H1 (cell line): Measurements from ENCODE around the gene SGSH. TPM values are rescaled to one million over a fixed set of nuclear protein-coding genes. Genes with fewer than 3 reads are reported as not detected.

ENCODE experiments used
- CTCF ChIA-PET: fragments of 300-600 bp; sonication (Branson Sonifier 250); formaldehyde crosslinking; loops from one replicate; lab custom pipeline; 2021; ENCODE audit not compliant: partially characterized antibody; lab: Charles Lee
- POLR2A ChIA-PET: fragments of 300-600 bp; sonication (Branson Sonifier 250); formaldehyde crosslinking; loops from one replicate; lab custom pipeline; 2021; ENCODE audit warnings: inconsistent platforms; ENCODE audit not compliant: partially characterized antibody; lab: Charles Lee
- DNase-seq, 2 experiments: peaks; one replicate each; pipeline versions ENCODE4 v3.0.0 to v3.0.0-alpha.2; 2010 to 2022; ENCODE audit warnings: low spot score in 2 of 2, low read depth in 1 of 2, mixed read lengths in 1 of 2
- FAIRE-seq: peaks from 2 replicates; lab custom pipeline; 2011; peaks lifted over from hg19 to GRCh38; lab: Jason Lieb, UNC
- H2AFZ ChIP-seq: 2 replicates; pipeline ENCODE4 v1.8.1; 2012; ENCODE audit warnings: low read length, inconsistent platforms
- H2AK5ac ChIP-seq: 2 replicates; pipeline ENCODE4 v1.6.1; 2013; ENCODE audit warnings: low read depth, low read length
- H2BK120ac ChIP-seq: replicated peaks from 2 replicates; pipeline ENCODE3; 2013; ENCODE audit warnings: low read depth, low read length, inconsistent platforms
- H2BK12ac ChIP-seq: 2 replicates; pipeline ENCODE4 v1.6.1; 2013; ENCODE audit warnings: low read depth, low read length
- H2BK15ac ChIP-seq: 2 replicates; pipeline ENCODE4 v1.6.1; 2013; ENCODE audit warnings: low read length
- H2BK20ac ChIP-seq: 2 replicates; pipeline ENCODE4 v1.6.1; 2013; ENCODE audit warnings: low read length
- H2BK5ac ChIP-seq: 2 replicates; pipeline ENCODE4 v1.6.1; 2013; ENCODE audit warnings: low read depth, low read length
- H3K14ac ChIP-seq: 2 replicates; pipeline ENCODE4 v1.6.1; 2013; ENCODE audit warnings: inconsistent platforms; ENCODE audit not compliant: insufficient read length
- H3K18ac ChIP-seq: 2 replicates; pipeline ENCODE4 v1.6.1; 2013; ENCODE audit warnings: low read length; ENCODE audit errors: extremely low read depth
- H3K23ac ChIP-seq: 2 replicates; pipeline ENCODE4 v1.6.1; 2013; ENCODE audit warnings: inconsistent platforms; ENCODE audit not compliant: insufficient read length
- H3K23me2 ChIP-seq: 2 replicates; pipeline ENCODE4 v1.6.1; 2013; ENCODE audit warnings: low read depth, low read length
- H3K27ac ChIP-seq: 2 replicates; pipeline ENCODE4 v1.6.1; 2011; ENCODE audit warnings: low read depth, low read length, inconsistent platforms
- H3K27me3 ChIP-seq, 4 experiments: replicated peaks in 1 of 4; 1 replicate in 1 of 4; 2 replicates in 3 of 4; pipeline versions ENCODE4 v1.6.1 to v1.8.1; 2011 to 2013; ENCODE audit warnings: low read length in 3 of 4, mild to moderate bottlenecking in 3 of 4, inconsistent platforms in 2 of 4, mixed read lengths in 2 of 4, moderate library complexity in 1 of 4; ENCODE audit not compliant: control insufficient read depth in 3 of 4, insufficient read depth in 3 of 4; ENCODE audit errors: extremely low read depth in 1 of 4
- H3K36me3 ChIP-seq, 4 experiments: 2 replicates each; pipeline versions ENCODE4 v1.6.1 to v1.8.1; 2011 to 2013; ENCODE audit warnings: mild to moderate bottlenecking in 4 of 4, low read length in 3 of 4, moderate library complexity in 2 of 4, control low read depth in 1 of 4, inconsistent platforms in 1 of 4; ENCODE audit not compliant: insufficient read depth in 4 of 4, control insufficient read depth in 2 of 4
- H3K4ac ChIP-seq: replicated peaks from 2 replicates; pipeline ENCODE3; 2013; ENCODE audit warnings: low read length, low read depth, mixed read lengths, inconsistent platforms; ENCODE audit not compliant: insufficient read length
- H3K4me1 ChIP-seq, 4 experiments: replicated peaks in 1 of 4; 1 replicate in 1 of 4; 2 replicates in 3 of 4; pipeline versions ENCODE4 v1.6.1 to v1.8.1; 2011 to 2013; ENCODE audit warnings: low read length in 3 of 4, inconsistent platforms in 2 of 4, mixed read lengths in 1 of 4; ENCODE audit not compliant: insufficient read depth in 4 of 4, control insufficient read depth in 3 of 4
- H3K4me2 ChIP-seq, 2 experiments: 2 replicates each; pipeline versions ENCODE4 v1.6.1 to v1.8.1; 2011 to 2013; ENCODE audit warnings: low read depth in 2 of 2, low read length in 2 of 2, control low read depth in 1 of 2, inconsistent platforms in 1 of 2, mild to moderate bottlenecking in 1 of 2; ENCODE audit not compliant: insufficient read depth in 1 of 2
- H3K4me3 ChIP-seq, 4 experiments: fragments of 200-600, 300-600 bp in 1 of 4; sonication (generic), shearing (Covaris generic), sonication (Bioruptor Twin) in 1 of 4; 2 replicates each; pipeline versions ENCODE4 v1.5.1 to v1.8.1; 2011 to 2016; ENCODE audit warnings: low read length in 4 of 4, low read depth in 3 of 4, control low read depth in 2 of 4, inconsistent platforms in 2 of 4, mild to moderate bottlenecking in 2 of 4, mixed read lengths in 1 of 4, moderate library complexity in 1 of 4; ENCODE audit not compliant: insufficient read depth in 2 of 4; ENCODE audit errors: extremely low read depth in 1 of 4
- H3K56ac ChIP-seq: replicated peaks from 2 replicates; pipeline ENCODE3; 2013; ENCODE audit warnings: low read depth, mild to moderate bottlenecking, mixed read lengths, low read length, inconsistent platforms; ENCODE audit not compliant: insufficient read length
- H3K79me1 ChIP-seq: 2 replicates; pipeline ENCODE4 v1.6.1; 2013; ENCODE audit warnings: low read depth, low read length, control low read depth
- H3K79me2 ChIP-seq, 2 experiments: 2 replicates each; pipeline versions ENCODE4 v1.6.1 to v1.8.1; 2012 to 2013; ENCODE audit warnings: low read length in 2 of 2, mild to moderate bottlenecking in 2 of 2, inconsistent platforms in 1 of 2; ENCODE audit not compliant: insufficient read depth in 2 of 2, control insufficient read depth in 1 of 2
- H3K9ac ChIP-seq, 4 experiments: replicated peaks in 1 of 4; 1 replicate in 1 of 4; 2 replicates in 3 of 4; pipeline versions ENCODE4 v1.6.1 to v1.8.1; 2011 to 2013; ENCODE audit warnings: low read depth in 3 of 4, low read length in 3 of 4, control low read depth in 2 of 4, mild to moderate bottlenecking in 2 of 4, moderate library complexity in 2 of 4, inconsistent platforms in 1 of 4; ENCODE audit errors: extremely low read depth in 1 of 4
- H3K9me3 ChIP-seq, 2 experiments: 2 replicates each; pipeline versions ENCODE4 v1.6.1 to v1.8.1; 2012 to 2013; ENCODE audit warnings: mild to moderate bottlenecking in 2 of 2, moderate library complexity in 2 of 2, control low read depth in 1 of 2, inconsistent platforms in 1 of 2, low read depth in 1 of 2, low read length in 1 of 2, mixed read lengths in 1 of 2; ENCODE audit not compliant: insufficient read depth in 2 of 2
- H4K20me1 ChIP-seq, 2 experiments: replicated peaks in 1 of 2; 2 replicates each; pipeline versions ENCODE3 to v1.8.1; 2011 to 2013; ENCODE audit warnings: inconsistent platforms in 2 of 2, low read length in 2 of 2, mild to moderate bottlenecking in 1 of 2; ENCODE audit not compliant: insufficient read depth in 2 of 2, control insufficient read depth in 1 of 2
- H4K5ac ChIP-seq: 2 replicates; pipeline ENCODE4 v1.6.1; 2013; ENCODE audit warnings: low read length, low read depth, mixed read lengths, inconsistent platforms; ENCODE audit not compliant: insufficient read length
- H4K8ac ChIP-seq: 2 replicates; pipeline ENCODE4 v1.8.0; 2013; ENCODE audit warnings: mild to moderate bottlenecking, moderate library complexity, low read length, inconsistent platforms; ENCODE audit not compliant: insufficient read depth; ENCODE audit errors: extremely low read depth
- H4K91ac ChIP-seq: replicated peaks from 2 replicates; pipeline ENCODE3; 2013; ENCODE audit warnings: low read length, mixed read lengths, inconsistent platforms; ENCODE audit not compliant: insufficient read length
- PHF8 ChIP-seq: fragments of 200-600 bp; sonication (generic); conservative IDR thresholded peaks from 2 replicates; pipeline ENCODE4 v1.7.1; 2012; ENCODE audit warnings: low read depth, mild to moderate bottlenecking, inconsistent platforms, low read length, moderate library complexity
- POLR2A ChIP-seq, 2 experiments: IDR thresholded peaks; 1 replicate in 1 of 2; 2 replicates in 1 of 2; pipeline ENCODE4 v1.6.1; 2011; ENCODE audit warnings: low read depth in 2 of 2, low read length in 2 of 2, mild to moderate bottlenecking in 2 of 2; ENCODE audit errors: control extremely low read depth in 1 of 2
- POLR2AphosphoS5 ChIP-seq: IDR thresholded peaks from 2 replicates; pipeline ENCODE4 v1.6.1; 2011; ENCODE audit warnings: low read depth, low read length
- SUZ12 ChIP-seq: fragments of 200-600 bp; sonication (generic); IDR thresholded peaks from 2 replicates; pipeline ENCODE4 v1.6.1; 2012; ENCODE audit warnings: mild to moderate bottlenecking, inconsistent platforms, low read length, moderate library complexity, mixed read lengths
- TAF1 ChIP-seq: IDR thresholded peaks from 2 replicates; pipeline ENCODE4 v1.6.1; 2011; ENCODE audit warnings: mild to moderate bottlenecking, low read depth, low read length
- TCF12 ChIP-seq: IDR thresholded peaks from 2 replicates; pipeline ENCODE4 v1.6.1; 2011; ENCODE audit warnings: low read depth, mild to moderate bottlenecking, low read length
- TEAD4 ChIP-seq: IDR thresholded peaks from 2 replicates; pipeline ENCODE4 v1.6.1; 2012; ENCODE audit warnings: low read depth, low read length, inconsistent platforms, mixed read lengths
- WGBS, 2 experiments: shearing (Covaris generic) in 1 of 2; methylation state at CpG; one replicate each; pipeline versions ENCODE4 v1.1.6 to v1.1.7; 2013 to 2015; ENCODE audit warnings: low lambda C conversion rate in 2 of 2, mixed read lengths in 2 of 2, inconsistent platforms in 1 of 2, low coverage in 1 of 2, missing lambda C conversion rate in 1 of 2; ENCODE audit not compliant: insufficient replicate concordance in 2 of 2, insufficient coverage in 1 of 2, insufficient read length in 1 of 2; ENCODE audit errors: extremely low coverage in 1 of 2, missing lambda C conversion rate in 1 of 2; 5-methylcytosine and 5-hydroxymethylcytosine counted together
- polyA plus RNA-seq, 7 experiments: library from polyadenylated mRNA; depleted of rRNA in 3 of 7; stranded (reverse) in 5 of 7; unstranded in 2 of 7; fragments of >200 nt in 5 of 7; fragments of 200-250 nt in 2 of 7; gene quantifications; 1 replicate in 5 of 7; 2 replicates in 1 of 7; 4 replicates in 1 of 7; pipeline versions ENCODE4 v1.2.1 to v1.2.3, GENCODE V29; 2011 to 2013; ENCODE audit warnings: missing spikeins in 2 of 7, mixed read lengths in 2 of 7
- total RNA-seq: library from RNA; stranded (reverse); fragmentation: NEBNext Ultra II Directional; extraction: Animal tissue kit (Norgen Biotek cat#: 25700); gene quantifications from 2 replicates; pipeline ENCODE4 v1.2.1, GENCODE V29; 2021

The SGSH gene
- total and polyA plus RNA-seq, 2 of the 8 experiments (the other 6 are each of a cell fraction or from before 2014, with no cell fraction given), result 18.0 to 19.6 TPM

DNA sequence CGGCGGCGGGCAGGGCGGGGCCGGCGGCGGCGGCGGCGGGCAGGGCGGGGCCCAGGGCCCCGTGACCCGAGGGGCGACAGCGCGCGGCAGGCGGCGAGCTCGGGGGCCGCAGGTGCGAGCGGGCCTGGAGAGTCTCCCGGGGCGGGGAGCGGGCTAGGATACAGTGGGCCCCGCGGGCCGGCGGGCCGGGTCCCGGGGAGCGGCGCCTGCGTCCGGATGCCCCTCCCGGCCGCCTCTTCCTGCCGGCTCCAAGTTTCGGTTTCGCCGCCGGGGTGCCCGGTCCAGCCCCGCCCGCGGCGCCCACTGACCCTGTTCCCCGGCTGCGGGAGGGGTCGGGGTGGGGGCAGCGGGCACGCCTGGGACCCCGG lies 40.6 kb upstream of the SGSH start, which contains the start of gene RNF213:
TSS of gene RNF213 (plus strand) at position 62 of the 368 bp plus-strand sequence. CDS start 2,830 bp downstream, outside the sequence.
- peak within 1 kb of the TSS; percentile 56 to 90 (median 70) for H3K4me3 ChIP-seq
- peaks cover 14 to 28% (median 22%) of the 10 kb centered on the region in 4 experiments for H3K4me1 ChIP-seq
- H3K4me2 ChIP-seq, result peak within 1 kb of the TSS; percentile 68 to 80
- TF ChIP-seq TEAD4 (no peak), POLR2A (IDR thresholded peaks at IDR 0.05; ENCODE audit: control extremely low read depth in 1 of 2, low read depth in 2 of 2, low read length in 2 of 2) (0 out of 3 replicates have a peak, but pooled peaks of 1 of the 2 experiments have one; percentile 6), POLR2AphosphoS5 (peak; percentile 31; the same call in 1 of the 2 replicates), PHF8 (peak; percentile 68), TCF12 (0 out of 2 replicates have a peak, but pooled peaks have one; percentile 43), TAF1 (peak; percentile 51; the same call in 1 of the 2 replicates), SUZ12 (no peak)
- peak within 1 kb of the TSS; percentile 2 for H3K14ac ChIP-seq
- H3K27me3 ChIP-seq, result no peaks in the 10 kb centered on the region
- ChIA-PET CTCF (no interaction called here), POLR2A (interaction anchor here (0.6 to 4.9 kb wide), 5 partner anchors 12 to 1081 kb away, joined by 3 to 63 read pairs (median 6); partner anchors contain the start of gene GAA)
- DNase-seq (peak in 1 of 2 experiments; percentile 66), FAIRE-seq (no peak)
- H2AFZ ChIP-seq, result no peak within 1 kb of the TSS
- H3K9me3 ChIP-seq, result no peaks in the 10 kb centered on the region
- H2AK5ac ChIP-seq, result no peak within 1 kb of the TSS
- WGBS, 2 experiments, result 0% methylated on average over 10 of the region's 54 CpGs; no CpG with 5 or more reads in 1 of the 2 experiments
- peaks cover 0 to 10% of the 10 kb centered on the region in 2 experiments; a peak in 2 of 4 replicates for H3K79me2 ChIP-seq
- H3K56ac ChIP-seq, result peak within 1 kb of the TSS; percentile 86
- peak within 1 kb of the TSS; percentile 84 to 91 (median 88) for H3K9ac ChIP-seq
- H2BK15ac ChIP-seq, result no peak within 1 kb of the TSS
- H3K23ac ChIP-seq, result no peak within 1 kb of the TSS
- H3K4ac ChIP-seq, result peak within 1 kb of the TSS; percentile 53
- H3K79me1 ChIP-seq, result 0 out of 2 replicates have a peak, but pooled peaks cover 3% of the 10 kb centered on the region
- peak within 1 kb of the TSS; percentile 93 for H4K8ac ChIP-seq
- peak within 1 kb of the TSS; percentile 99 for H2BK5ac ChIP-seq
- peak within 1 kb of the TSS; percentile 96 for H3K18ac ChIP-seq
- peak within 1 kb of the TSS; percentile 80 for H4K5ac ChIP-seq
- no peak within 1 kb of the TSS for H2BK20ac ChIP-seq
- peak within 1 kb of the TSS; percentile 90; the same call in 1 of the 2 replicates for H2BK12ac ChIP-seq
- H3K36me3 ChIP-seq, result peaks cover 0 to 4% (median 0%) of the 10 kb centered on the region in 4 experiments; a peak in 2 of 8 replicates
- H3K23me2 ChIP-seq, result no peaks in the 10 kb centered on the region; the same call in 1 of the 2 replicates
- peaks cover 0 to 1% of the 10 kb centered on the region in 2 experiments for H4K20me1 ChIP-seq
- peak within 1 kb of the TSS; percentile 94 for H4K91ac ChIP-seq
- H3K27ac ChIP-seq, result peak within 1 kb of the TSS; percentile 93
- no peak within 1 kb of the TSS for H2BK120ac ChIP-seq
